ENCODE results near the gene SURF6. TPM values are rescaled to one million over a fixed set of nuclear protein-coding genes. Genes with fewer than 3 reads are reported as not detected.
A peak's percentile ranks its signal among the peaks of the same experiment; 100 is the strongest.
"Not testable (repeated sequence)": the region's sequence is repeated elsewhere in the genome, so short reads cannot be mapped to it uniquely, and the experiment has no call there.

SURF6 gene
- total RNA-seq, 1 experiment from 2014 or later = 15.5 TPM

GRCh38 chr9:133334888-133335287, 1.1 kb downstream of the SURF6 start:
- H3K4me1 ChIP-seq (replicated peaks) = peaks cover 15% of the 10 kb centered on the region
- H3K9me3 ChIP-seq (replicated peaks); H3K27me3 ChIP-seq (replicated peaks); H3K27ac ChIP-seq; DNase-seq (ENCODE audit: low read depth in 1 of 2, low spot score in 2 of 2): not testable (repeated sequence)
- H3K4me3 ChIP-seq = peak overlapping the region; percentile 74
- peaks cover 59% of the 10 kb centered on the region for H3K36me3 ChIP-seq

- H3K27ac ChIP-seq = no peak overlapping the region
- H3K36me3 ChIP-seq = peaks cover 54% of the 10 kb centered on the region
- no peak overlapping the region for H3K4me3 ChIP-seq
- peaks cover 15% of the 10 kb centered on the region for H3K4me1 ChIP-seq (replicated peaks)
- DNase-seq (ENCODE audit: low read depth in 1 of 2, low spot score in 2 of 2) = no peak
- no peaks in the 10 kb centered on the region for H3K9me3 ChIP-seq (replicated peaks)
- no peaks in the 10 kb centered on the region for H3K27me3 ChIP-seq (replicated peaks)
These were observed 1.8 kb downstream of the SURF6 start for GRCh38 chr9:133334161-133334560.

GRCh38 chr9:133333566-133333965, 2.4 kb downstream of the SURF6 start:
- no peak for DNase-seq (ENCODE audit: low read depth in 1 of 2, low spot score in 2 of 2)
- H3K27me3 ChIP-seq (replicated peaks) = no peaks in the 10 kb centered on the region
- H3K4me1 ChIP-seq (replicated peaks) = peaks cover 15% of the 10 kb centered on the region
- no peaks in the 10 kb centered on the region for H3K9me3 ChIP-seq (replicated peaks)
- H3K4me3 ChIP-seq = no peak overlapping the region
- H3K27ac ChIP-seq = no peak overlapping the region
- H3K36me3 ChIP-seq = peaks cover 50% of the 10 kb centered on the region

- H3K27ac ChIP-seq = no peak overlapping the region
- H3K27me3 ChIP-seq (replicated peaks) = no peaks in the 10 kb centered on the region
- peaks cover 50% of the 10 kb centered on the region for H3K36me3 ChIP-seq
- peaks cover 15% of the 10 kb centered on the region for H3K4me1 ChIP-seq (replicated peaks)
- H3K4me3 ChIP-seq = no peak overlapping the region
- no peak for DNase-seq (ENCODE audit: low read depth in 1 of 2, low spot score in 2 of 2)
- no peaks in the 10 kb centered on the region for H3K9me3 ChIP-seq (replicated peaks)
These were observed 3.0 kb downstream of the SURF6 start for GRCh38 chr9:133333011-133333410.

- no peaks in the 10 kb centered on the region for H3K9me3 ChIP-seq (replicated peaks)
- no peak for DNase-seq (ENCODE audit: low read depth in 1 of 2, low spot score in 2 of 2)
- H3K4me3 ChIP-seq = no peak overlapping the region
- no peaks in the 10 kb centered on the region for H3K27me3 ChIP-seq (replicated peaks)
- peaks cover 15% of the 10 kb centered on the region for H3K4me1 ChIP-seq (replicated peaks)
- H3K36me3 ChIP-seq = peaks cover 50% of the 10 kb centered on the region
- H3K27ac ChIP-seq = no peak overlapping the region
These were observed 3.6 kb downstream of the SURF6 start for GRCh38 chr9:133332381-133332730.

GRCh38 chr9:133331641-133332380, 4.2 kb downstream of the SURF6 start:
- Histone ChIP-seq H3K9me3 (replicated peaks) (no peaks in the 10 kb centered on the region), H3K4me3 (no peak overlapping the region), H3K36me3 (peaks cover 50% of the 10 kb centered on the region), H3K4me1 (replicated peaks) (peaks cover 15% of the 10 kb centered on the region), H3K27me3 (replicated peaks) (no peaks in the 10 kb centered on the region), H3K27ac (no peak overlapping the region)
- DNase-seq (ENCODE audit: low read depth in 1 of 2, low spot score in 2 of 2) = no peak

- Histone ChIP-seq H3K4me3 (no peak overlapping the region), H3K4me1 (replicated peaks) (peaks cover 10% of the 10 kb centered on the region), H3K27ac (no peak overlapping the region)
These were observed 4.8 kb downstream of the SURF6 start for GRCh38 chr9:133331221-133331620.

GRCh38 chr9:133329306-133330156, 6.5 kb downstream of the SURF6 start:
- not testable (repeated sequence) for H3K9me3 ChIP-seq (replicated peaks); H3K4me1 ChIP-seq (replicated peaks); H3K27ac ChIP-seq; H3K4me3 ChIP-seq; H3K27me3 ChIP-seq (replicated peaks)
- peak in 1 of 2 experiments; percentile 9 for DNase-seq (ENCODE audit: low read depth in 1 of 2, low spot score in 2 of 2)
- H3K36me3 ChIP-seq = peaks cover 40% of the 10 kb centered on the region

More at GRCh38 chr9:133331221-133331620, 4.8 kb downstream of the SURF6 start:
- Histone ChIP-seq H3K9me3 (replicated peaks) (no peaks in the 10 kb centered on the region), H3K36me3 (peaks cover 46% of the 10 kb centered on the region), H3K27me3 (replicated peaks) (no peaks in the 10 kb centered on the region)
- no peak for DNase-seq (ENCODE audit: low read depth in 1 of 2, low spot score in 2 of 2)

- DNase-seq (ENCODE audit: low read depth in 1 of 2, low spot score in 2 of 2) = no peak
- Histone ChIP-seq H3K27me3 (replicated peaks) (peaks cover 4% of the 10 kb centered on the region; the same call in 1 of the 2 replicates), H3K9me3 (replicated peaks) (no peaks in the 10 kb centered on the region), H3K4me3 (no peak overlapping the region), H3K36me3 (peaks cover 25% of the 10 kb centered on the region), H3K4me1 (replicated peaks) (no peaks in the 10 kb centered on the region), H3K27ac (no peak overlapping the region)
These were observed 8.0 kb downstream of the SURF6 start for GRCh38 chr9:133327834-133328484.

- H3K27me3 ChIP-seq (replicated peaks); H3K9me3 ChIP-seq (replicated peaks); H3K4me1 ChIP-seq (replicated peaks); DNase-seq (ENCODE audit: low read depth in 1 of 2, low spot score in 2 of 2); H3K27ac ChIP-seq; H3K4me3 ChIP-seq: not testable (repeated sequence)
- peaks cover 15% of the 10 kb centered on the region for H3K36me3 ChIP-seq
These were observed 9.0 kb downstream of the SURF6 start for GRCh38 chr9:133327021-133327420.

GRCh38 chr9:133323991-133324703, 11.8 kb downstream of the SURF6 start:
- Histone ChIP-seq H3K36me3 (no peaks in the 10 kb centered on the region), H3K9me3 (replicated peaks) (no peaks in the 10 kb centered on the region), H3K27me3 (replicated peaks) (peaks cover 7% of the 10 kb centered on the region), H3K4me3 (no peak overlapping the region), H3K27ac (no peak overlapping the region), H3K4me1 (replicated peaks) (no peaks in the 10 kb centered on the region)
- no peak for DNase-seq (ENCODE audit: low read depth in 1 of 2, low spot score in 2 of 2)

- no peak overlapping the region for H3K27ac ChIP-seq
- no peak for DNase-seq (ENCODE audit: low read depth in 1 of 2, low spot score in 2 of 2)
These were observed 12.8 kb downstream of the SURF6 start for GRCh38 chr9:133323211-133323610.

GRCh38 chr9:133322701-133323100, 13.3 kb downstream of the SURF6 start:
- no peak for DNase-seq (ENCODE audit: low read depth in 1 of 2, low spot score in 2 of 2)
- H3K4me3 ChIP-seq = no peak overlapping the region
- no peaks in the 10 kb centered on the region for H3K9me3 ChIP-seq (replicated peaks)
- no peaks in the 10 kb centered on the region for H3K4me1 ChIP-seq (replicated peaks)
- no peaks in the 10 kb centered on the region for H3K36me3 ChIP-seq
- no peak overlapping the region for H3K27ac ChIP-seq
- H3K27me3 ChIP-seq (replicated peaks) = peaks cover 14% of the 10 kb centered on the region

More at GRCh38 chr9:133323211-133323610, 12.8 kb downstream of the SURF6 start:
- H3K4me3 ChIP-seq = no peak overlapping the region
- no peaks in the 10 kb centered on the region for H3K4me1 ChIP-seq (replicated peaks)
- H3K27me3 ChIP-seq (replicated peaks) = peaks cover 14% of the 10 kb centered on the region
- H3K9me3 ChIP-seq (replicated peaks) = no peaks in the 10 kb centered on the region
- no peaks in the 10 kb centered on the region for H3K36me3 ChIP-seq

Data from SJSA1 (cell line).